ENCODE results near the gene PLEKHA8.
"Not testable (repeated sequence)": the region's sequence is repeated elsewhere in the genome, so short reads cannot be mapped to it uniquely, and the experiment has no call there.

The PLEKHA8 gene

DNA sequence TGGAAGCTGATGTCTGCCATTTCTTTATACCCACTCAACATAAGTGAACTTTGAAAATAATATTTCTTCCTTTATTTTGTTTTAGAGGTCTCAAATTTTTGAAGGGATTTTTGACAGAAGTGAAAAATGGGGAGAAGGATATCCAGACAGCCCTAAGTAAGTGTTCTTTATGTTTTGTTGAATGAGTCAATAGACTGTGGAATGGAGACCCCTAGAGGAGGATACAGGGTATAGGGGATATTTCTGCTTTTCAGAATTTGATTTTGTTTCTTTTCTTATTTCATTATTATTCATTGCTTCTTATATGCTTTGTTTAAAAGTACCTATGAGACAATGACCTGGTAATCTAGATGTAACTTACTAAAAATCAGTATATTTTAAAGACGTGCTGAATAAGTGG is 34.4 kb downstream of the PLEKHA8 start:
- DNase-seq (ENCODE audit: low read depth, low spot score): no peak

DNA sequence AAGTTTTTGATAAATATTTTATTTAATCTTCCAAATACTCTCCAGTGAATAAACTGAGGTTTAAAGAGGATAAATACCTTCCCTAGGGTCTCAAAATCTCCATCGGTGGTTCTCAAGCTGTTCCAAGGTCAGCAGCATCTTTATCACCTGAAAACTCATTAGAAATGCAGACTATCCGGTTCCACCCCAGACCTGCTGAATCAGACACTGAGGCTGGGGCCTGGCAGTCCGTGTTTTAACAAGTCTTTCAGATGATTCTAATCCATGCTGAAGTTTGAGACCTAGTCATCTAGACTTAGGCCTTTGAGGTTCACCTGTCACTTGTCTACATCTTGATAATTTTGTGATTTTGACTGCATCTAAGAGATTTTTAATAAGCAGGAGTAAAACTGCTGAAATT is 37.5 kb downstream of the PLEKHA8 start:
- no peak for DNase-seq (ENCODE audit: low read depth, low spot score)

DNA sequence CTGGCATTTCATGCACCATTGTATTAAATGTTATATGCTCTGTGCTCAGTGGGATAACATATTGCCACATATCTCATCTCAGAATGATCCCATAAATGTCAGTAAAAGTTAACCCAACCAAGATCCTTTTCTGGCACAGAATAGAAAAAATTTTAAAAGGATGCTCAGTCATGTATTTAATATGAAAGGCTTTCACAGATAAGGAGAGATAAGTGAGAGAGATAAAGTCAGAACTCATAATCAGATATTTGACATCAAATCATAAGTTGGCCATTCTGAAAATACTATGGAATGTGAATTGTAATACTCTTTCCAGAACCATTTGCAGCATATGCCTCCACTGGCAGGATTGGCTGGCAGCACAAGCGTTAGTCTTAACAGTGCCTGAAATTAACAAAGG is 38.5 kb downstream of the PLEKHA8 start:
- DNase-seq (ENCODE audit: low read depth, low spot score): no peak

DNA sequence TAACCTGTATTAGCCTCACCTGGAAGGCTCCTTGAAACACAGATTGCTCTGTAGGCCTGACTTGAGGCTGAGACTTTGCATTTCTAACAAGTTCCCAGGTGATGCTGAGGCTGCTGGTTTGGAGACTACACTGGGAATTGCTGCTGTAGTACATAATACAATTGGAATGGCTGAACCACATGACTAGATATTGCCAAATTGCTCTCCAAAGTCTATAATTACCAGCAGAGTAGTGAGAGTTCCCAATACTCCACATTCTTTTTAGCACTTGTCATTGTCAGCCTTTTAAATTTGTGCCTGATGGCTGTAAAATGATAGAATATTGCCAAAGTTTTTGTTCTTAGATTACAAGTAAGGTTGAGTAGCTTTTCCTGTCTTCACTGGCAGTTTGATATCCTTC is 39.9 kb downstream of the PLEKHA8 start:
- no peak for DNase-seq (ENCODE audit: low read depth, low spot score)

DNA sequence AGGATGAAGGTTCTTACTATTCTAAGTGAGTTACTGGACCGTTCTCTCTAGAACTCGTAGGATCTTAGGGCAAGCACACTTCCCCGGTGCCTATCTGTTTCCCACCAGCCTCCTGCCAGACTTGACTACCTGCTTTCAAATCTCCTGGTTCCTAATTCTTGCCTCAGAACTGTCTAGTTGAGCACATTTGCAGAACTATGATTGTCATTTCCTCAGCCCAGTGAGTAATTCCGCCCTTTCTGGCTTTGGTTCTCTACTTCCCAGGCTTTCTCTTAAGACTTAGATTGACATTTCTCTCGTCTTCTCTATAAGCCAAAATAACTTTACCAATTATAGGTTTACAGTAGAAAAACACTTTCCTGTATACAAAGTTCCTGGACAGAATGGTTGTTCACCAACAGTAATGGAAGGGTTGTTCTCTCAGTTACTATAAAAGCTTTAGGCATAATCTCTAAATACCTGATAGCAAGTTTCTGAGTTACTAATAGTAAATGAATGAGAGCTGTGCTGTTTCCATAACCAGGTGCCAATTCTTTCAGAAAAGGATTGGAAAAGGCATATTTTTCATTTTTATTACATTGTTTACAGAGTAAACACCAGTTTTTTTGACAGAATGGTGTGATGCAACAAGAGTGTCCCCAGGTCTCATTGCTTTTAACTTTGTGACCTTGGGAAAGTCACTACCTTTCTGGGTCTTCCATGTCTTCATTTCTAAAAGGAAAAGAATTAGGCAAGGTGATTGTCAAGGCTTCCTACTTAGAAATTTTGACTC is 41.1 kb downstream of the PLEKHA8 start:
- no peak for DNase-seq (ENCODE audit: low read depth, low spot score)

DNA sequence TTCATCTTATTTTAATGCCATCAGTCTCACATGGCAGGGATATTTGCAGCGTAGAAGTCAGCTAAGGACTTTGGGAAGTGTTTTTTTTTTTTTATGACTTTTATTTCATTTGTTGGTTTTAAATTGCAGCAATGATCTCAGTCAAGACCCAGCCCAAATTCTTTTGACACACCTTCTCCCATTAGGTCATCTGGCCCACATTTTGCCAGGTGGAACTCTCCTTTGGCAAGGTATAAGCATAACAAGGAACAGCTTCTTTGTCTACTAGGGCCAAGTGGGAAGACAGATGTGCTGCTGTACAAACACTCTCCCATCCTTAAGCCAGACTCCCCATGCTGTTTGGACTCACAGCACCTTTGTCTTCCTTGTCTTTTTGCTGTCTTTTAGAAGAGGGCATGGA is 41.8 kb downstream of the PLEKHA8 start:
- DNase-seq (ENCODE audit: low read depth, low spot score): no peak

DNA sequence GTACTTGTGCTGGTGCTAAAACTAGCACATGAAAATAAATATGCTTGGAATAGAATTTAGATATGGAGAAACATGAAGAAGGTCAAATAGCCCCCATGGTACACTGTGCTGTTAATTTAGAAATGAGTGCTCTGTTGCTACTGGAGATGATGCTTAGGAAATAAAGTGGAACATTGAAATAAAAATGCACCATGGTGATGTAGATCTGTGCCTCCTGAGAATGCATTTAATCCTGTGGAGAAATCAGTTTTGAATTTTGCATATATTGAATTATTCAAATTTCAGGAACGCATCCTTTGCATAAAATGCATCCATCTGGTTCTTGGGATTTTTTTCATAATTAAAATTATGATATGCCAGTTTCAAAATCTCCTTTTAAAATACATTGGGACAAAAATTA is 44.5 kb downstream of the PLEKHA8 start:
- DNase-seq (ENCODE audit: low read depth, low spot score): no peak

DNA sequence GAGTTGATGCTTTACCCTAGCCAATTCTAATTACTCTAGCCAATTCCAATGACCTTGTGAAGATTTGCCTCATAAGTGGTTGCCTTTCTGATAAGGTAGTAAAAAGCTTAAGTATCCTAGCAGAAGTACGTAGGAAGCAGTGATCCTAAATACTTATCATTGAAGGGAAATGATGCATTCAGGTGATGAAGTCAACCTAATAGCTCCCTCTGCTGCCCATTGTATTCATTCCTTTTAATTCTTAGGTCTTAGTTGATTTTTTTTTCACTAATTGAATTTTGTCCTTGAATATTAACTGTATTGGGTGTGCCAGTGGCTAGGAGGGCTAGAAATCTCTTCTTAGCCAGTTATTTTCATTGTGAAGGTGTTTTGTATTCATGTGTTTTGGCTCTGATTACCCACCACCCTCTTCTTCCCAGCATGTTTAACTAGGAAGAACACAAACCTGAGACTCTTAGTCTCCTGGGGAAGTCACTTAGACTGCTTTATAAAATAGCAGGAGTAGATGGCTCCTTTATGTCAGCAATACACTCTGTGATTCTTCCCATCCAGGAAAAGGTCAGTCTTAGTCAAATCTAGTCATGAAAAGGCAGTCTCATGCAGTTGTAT is 46.3 kb downstream of the PLEKHA8 start:
- no peak for DNase-seq (ENCODE audit: low read depth, low spot score)

DNA sequence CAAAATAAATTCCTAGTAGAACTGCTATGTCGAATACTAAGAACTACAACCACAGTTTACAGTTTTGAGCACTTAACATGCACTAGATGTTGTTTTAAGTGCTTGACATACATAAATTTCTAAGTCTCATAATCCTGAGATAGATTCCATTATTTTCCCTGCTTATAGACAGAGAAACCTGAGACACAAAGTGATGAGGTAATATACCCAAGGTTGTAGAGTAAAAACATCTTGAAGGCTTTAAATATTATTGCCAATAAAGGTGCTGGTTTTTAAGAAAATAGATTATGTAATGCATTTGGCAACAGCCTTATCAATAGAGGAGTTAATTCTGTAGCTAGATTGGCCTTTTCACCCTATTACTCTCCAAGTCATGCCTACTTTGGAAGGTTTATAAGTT is 48.2 kb downstream of the PLEKHA8 start:
- no peak for DNase-seq (ENCODE audit: low read depth, low spot score)

DNA sequence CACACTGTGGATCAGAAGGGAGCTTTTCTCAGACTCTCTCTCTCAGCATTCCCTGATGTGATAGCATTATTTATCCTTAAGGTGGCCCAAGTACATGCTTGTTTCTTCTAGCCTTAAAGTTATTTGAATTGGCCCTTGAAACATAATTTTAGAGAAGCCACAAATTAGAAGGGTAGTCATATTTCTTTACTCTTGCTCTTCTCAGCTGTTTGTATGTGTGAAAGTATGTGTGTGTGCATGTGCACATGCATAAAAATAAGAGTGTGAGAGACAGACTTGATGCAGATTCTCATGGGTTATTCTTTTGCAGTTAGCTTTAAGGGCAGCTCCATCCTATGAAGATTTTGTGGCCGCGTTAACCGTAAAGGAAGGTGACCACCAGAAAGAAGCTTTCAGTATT is 50.1 kb downstream of the PLEKHA8 start:
- DNase-seq (ENCODE audit: low read depth, low spot score): no peak

DNA sequence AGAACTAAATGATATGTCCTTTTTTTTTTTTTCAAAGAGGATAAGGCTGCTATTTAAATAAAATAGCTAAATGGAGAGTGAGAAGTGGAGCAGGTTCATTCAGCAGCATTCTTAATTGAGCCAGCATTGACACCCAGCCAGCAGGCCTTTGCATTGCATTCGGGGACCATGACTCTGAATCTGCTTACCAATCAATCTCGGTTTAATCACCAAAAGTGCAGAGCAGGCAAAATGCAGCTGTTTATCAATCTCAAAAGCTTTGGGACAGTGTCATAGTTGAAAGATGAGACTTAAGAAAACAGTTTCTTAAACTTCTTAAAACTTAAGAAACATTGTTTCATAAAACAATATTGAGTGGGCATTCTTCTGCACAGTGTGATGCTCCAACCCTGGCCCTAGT is 51.7 kb downstream of the PLEKHA8 start:
- DNase-seq (ENCODE audit: low read depth, low spot score): no peak

DNA sequence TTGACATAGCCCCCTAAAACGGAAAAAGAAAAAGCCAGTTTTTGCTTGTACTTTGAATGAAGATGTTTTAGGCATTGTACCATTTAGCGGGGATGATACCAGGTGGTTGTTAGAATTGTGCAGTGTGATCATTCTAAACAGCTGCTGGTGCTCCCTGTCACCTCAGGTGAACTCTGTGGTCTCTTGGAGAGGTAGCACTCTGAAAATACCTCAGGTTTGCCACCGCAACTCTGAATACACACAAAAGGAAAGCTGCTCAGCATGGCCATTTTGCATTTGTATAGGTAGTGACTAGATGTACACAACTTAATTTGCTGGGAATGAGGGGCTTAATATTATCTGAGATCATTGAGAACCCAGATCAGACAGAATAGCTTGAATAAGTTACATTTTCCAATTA is 52.6 kb downstream of the PLEKHA8 start:
- DNase-seq (ENCODE audit: low read depth, low spot score): no peak

DNA sequence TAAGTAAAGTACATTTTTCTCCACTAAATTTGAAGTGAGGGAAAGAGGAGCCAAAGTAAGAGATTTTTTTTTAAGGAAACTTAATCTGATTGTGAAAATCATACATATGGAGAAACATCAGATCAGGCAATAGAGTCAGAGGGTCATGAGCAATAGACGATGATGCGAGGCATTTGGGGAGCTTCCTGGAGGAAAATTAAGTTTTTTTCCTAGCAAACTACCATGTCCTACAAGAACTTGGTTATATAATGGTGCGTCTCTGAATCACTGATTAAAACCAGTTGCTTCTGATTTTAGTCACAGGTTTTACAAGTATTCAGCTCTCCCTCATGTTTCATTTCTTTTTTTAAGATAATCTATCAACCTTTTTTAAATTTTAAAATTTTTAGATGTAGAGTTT is 54.5 kb downstream of the PLEKHA8 start:
- no peak for DNase-seq (ENCODE audit: low read depth, low spot score)

DNA sequence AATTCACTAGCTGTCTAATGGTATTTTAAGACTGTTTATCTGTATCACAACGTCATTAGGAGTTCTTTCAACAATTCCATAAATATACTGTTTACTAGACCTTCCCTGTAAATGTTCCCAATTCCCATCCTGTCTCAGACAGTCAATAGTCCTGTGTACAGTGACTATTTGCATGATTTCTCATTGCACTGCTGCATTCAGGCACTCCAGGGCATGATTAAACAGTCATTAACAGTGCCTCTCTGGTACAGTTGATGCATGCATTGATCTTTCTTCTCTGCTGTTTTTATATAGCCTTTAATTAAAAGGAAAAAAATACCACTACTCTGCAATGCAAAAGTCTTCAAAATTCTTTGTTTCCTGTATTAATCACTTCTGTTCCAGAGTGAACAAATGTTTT is 55.1 kb downstream of the PLEKHA8 start:
- no peak for DNase-seq (ENCODE audit: low read depth, low spot score)

DNA sequence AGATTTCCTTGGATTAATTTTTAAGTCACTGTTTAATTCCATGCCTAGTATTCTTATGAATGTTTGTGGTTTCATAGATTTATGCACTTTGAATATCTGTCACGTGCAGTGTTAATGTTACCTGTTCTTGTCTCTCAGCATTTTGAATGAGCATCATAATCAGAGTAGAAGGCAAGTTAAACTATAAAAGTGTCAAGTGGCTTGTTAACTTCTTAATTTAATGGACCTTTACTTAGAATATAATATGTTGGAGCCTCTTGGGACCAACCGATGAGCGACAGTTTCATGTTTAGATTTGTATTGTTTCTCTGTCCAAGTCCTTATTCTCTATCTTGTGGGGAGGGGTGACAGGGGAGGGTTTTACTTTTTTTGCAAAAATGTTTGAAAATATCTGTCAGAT is 56.0 kb downstream of the PLEKHA8 start:
- DNase-seq (ENCODE audit: low read depth, low spot score): no peak

DNA sequence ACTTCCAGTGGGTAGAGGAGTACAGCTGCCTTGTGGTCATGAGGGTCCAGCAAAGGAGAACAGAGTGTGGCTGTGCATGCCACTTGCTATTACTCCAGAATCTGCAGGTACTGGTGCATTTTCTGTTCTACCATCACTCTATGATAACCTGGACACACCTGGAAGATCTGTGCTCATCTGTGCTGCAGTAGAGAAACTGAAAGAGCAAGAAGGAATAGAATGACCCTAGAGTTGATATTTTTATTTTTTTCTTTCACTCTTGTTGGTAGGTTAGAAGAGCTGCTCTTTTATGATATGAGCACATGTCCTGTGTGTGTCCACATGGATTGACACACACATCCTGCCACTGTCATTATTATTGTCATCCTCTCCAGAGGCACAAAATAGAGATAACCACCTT is 58.3 kb downstream of the PLEKHA8 start:
- DNase-seq (ENCODE audit: low read depth, low spot score): no peak

DNA sequence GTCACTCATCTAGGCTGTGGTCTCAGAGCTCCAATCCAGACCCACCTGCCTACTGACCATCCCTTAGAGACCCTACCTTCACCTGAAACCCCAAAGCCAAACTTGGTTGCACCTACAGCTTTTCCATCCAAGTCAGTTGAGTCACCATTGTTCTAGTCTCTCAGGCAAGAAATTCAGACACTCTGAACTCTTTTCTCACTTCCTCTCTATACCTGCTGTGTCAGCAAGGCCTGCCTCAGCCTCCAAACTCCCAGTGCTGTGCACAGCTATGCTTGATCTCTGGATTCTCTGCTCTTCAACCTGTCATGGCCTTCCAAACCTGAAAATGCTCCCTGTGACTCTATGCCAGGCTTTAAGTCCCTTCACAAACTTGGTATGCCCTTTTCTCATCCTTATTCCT is 59.2 kb downstream of the PLEKHA8 start:
- no peak for DNase-seq (ENCODE audit: low read depth, low spot score)

DNA sequence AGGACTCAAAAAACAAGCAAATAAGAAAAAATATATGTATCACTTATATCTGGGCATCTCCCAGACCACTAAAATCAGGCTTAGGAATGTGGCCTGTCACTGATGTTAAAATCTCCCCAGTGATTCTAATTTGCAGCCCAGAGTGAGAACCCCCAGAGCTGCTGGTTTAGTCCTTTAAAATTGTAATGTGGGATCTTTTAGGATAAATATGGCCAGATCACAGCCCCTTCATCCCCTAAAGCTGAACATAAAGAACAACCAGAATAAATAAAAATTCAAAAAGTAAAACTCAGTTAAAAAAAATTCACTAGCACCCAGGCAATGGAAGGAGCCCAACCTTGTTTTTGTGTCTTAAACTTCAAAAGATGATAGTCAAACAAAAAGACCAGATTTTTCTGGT is 60.1 kb downstream of the PLEKHA8 start:
- no peak for DNase-seq (ENCODE audit: low read depth, low spot score)

DNA sequence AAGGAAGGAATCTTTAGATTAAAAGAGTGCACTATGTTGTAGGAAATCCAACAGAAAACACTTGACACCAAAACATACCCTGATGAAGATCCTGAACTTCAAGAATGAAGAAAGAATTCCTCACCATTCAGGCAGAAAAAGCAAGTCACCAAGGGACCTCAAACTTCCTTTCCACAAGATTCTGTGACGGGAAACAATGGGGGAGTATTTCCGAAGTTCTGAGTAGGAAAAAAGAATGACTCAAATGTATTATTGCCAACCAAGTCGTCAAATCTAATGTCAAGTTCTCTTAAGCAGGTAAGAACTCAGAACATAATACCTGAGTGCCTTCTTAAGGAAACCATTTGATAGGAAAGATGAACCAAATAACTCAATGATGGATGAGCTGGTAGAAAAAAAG is 61.9 kb downstream of the PLEKHA8 start:
- no peak for DNase-seq (ENCODE audit: low read depth, low spot score)

DNA sequence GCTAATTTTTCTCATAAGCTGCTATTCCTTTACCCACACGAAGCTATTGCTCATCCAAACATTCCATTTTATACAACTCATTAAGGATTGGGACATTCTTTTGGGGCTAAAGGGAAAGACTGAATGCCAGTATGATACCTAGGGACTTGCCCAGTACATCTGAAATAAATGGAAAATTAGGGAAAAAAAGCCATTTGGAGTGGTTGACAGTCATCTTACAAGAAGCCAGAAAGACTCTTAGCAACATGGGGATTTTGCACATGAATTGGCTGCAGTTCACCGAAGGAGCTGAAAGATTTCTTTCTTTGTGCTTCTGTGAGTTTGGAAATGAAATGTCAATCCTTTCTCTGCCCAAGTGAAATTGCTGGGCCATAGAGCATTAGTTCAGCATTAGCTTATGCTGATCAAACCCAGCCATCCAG is 63.3 kb downstream of the PLEKHA8 start:
- no peak for DNase-seq (ENCODE audit: low read depth, low spot score)

DNA sequence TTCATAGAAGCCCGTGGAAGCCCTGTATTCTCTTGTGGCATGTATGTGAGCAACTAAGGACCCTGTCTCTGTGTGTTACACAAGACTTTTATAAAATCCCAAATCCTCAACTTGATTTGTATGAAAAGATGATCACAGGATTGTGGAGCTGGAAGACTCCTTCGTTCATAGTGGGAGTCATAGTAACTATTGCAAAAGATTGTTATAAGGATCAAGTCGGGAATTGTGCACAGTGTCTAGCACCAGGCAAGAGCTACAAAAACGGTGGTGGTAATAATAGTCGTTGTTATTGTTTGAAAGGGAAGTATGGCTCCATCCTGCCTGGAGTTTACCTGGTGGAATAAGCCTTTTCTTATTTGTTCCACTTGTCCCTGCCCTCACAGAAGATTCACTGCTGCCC is 63.8 kb downstream of the PLEKHA8 start:
- DNase-seq (ENCODE audit: low read depth, low spot score): no peak

DNA sequence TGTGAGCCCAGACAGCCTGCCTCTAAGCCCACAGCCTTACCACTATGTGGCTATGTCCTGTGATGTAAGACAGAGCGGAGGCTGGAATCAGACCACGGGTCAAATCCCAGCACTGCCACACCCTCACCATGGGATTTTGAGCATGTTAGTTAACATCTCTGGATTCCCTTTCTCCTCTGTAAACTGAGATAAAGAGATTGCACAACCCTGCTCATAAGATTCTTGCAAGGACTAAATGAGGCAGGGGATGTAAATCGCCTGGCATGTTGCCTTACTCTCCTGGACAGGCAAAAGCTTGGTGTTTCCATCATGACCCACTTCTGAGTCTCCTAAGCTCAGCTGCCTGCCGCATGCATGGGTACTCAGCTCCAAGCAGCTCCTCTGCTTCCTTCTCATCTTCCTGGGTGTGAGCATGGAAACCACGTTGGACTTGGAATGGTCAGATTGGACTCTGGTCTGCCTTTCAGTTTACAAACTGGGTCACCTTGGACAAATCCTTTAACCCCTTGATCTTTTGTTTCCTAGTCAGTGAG is 65.3 kb downstream of the PLEKHA8 start:
- DNase-seq (ENCODE audit: low read depth, low spot score): no peak

DNA sequence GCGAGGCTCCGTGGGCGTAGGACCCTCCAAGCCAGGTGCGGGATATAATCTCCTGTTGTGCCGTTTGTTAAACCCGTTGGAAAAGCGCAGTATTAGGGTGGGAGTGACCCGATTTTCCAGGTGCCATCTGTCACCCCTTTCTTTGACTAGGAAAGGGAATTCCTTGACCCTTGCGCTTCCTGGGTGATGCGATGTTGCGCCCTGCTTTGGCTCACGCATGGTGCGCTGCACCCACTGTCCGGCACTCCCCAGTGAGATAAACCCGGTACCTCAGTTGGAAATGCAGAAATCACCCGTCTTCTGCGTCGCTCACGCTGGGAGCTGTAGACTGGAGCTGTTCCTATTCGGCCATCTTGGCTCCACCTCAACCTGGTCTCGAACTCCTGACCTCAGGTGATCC is 70.4 kb downstream of the PLEKHA8 start:
- not testable (repeated sequence) for DNase-seq (ENCODE audit: low read depth, low spot score)

Data from iPS DF 19.7 (cell line).